IPS-15b (cell line): ENCODE measurements around the gene CD1C.
"Not testable (repeated sequence)": the region's sequence is repeated elsewhere in the genome, so short reads cannot be mapped to it uniquely, and the experiment has no call there.

Source experiments
- H3K27me3 ChIP-seq: one replicate; pipeline ENCODE4 v1.6.1; 2013; ENCODE audit warnings: low read length; ENCODE audit not compliant: control insufficient read depth, insufficient read depth
- H3K36me3 ChIP-seq: one replicate; pipeline ENCODE4 v1.6.1; 2013; ENCODE audit warnings: low read length; ENCODE audit not compliant: control insufficient read depth, insufficient read depth
- H3K4me1 ChIP-seq: one replicate; pipeline ENCODE4 v1.6.1; 2013; ENCODE audit warnings: mild to moderate bottlenecking, low read length; ENCODE audit not compliant: control insufficient read depth, insufficient read depth
- H3K4me3 ChIP-seq: one replicate; pipeline ENCODE4 v1.5.1; 2013; ENCODE audit warnings: low read depth, low read length
- H3K9ac ChIP-seq: one replicate; pipeline ENCODE4 v1.6.1; 2013; ENCODE audit warnings: low read depth, mild to moderate bottlenecking, low read length
- H3K9me3 ChIP-seq: one replicate; pipeline ENCODE4 v1.6.1; 2013; ENCODE audit warnings: mild to moderate bottlenecking, low read length; ENCODE audit not compliant: control insufficient read depth, insufficient read depth

Gene CD1C

GRCh38 chr1:158329300-158329699 is 39.6 kb downstream of the CD1C start:
- Histone ChIP-seq H3K4me3 (no peak overlapping the region), H3K9me3 (no peaks in the 10 kb centered on the region), H3K9ac (no peak overlapping the region), H3K4me1 (no peaks in the 10 kb centered on the region), H3K36me3 (no peaks in the 10 kb centered on the region), H3K27me3 (no peaks in the 10 kb centered on the region)

GRCh38 chr1:158329733-158330132 is 40.0 kb downstream of the CD1C start:
- Histone ChIP-seq H3K36me3 (no peaks in the 10 kb centered on the region), H3K9me3 (no peaks in the 10 kb centered on the region), H3K9ac (no peak overlapping the region), H3K27me3 (no peaks in the 10 kb centered on the region), H3K4me3 (no peak overlapping the region), H3K4me1 (no peaks in the 10 kb centered on the region)

- no peaks in the 10 kb centered on the region for H3K4me1 ChIP-seq
- no peaks in the 10 kb centered on the region for H3K36me3 ChIP-seq
- H3K9me3 ChIP-seq, result no peaks in the 10 kb centered on the region
- no peaks in the 10 kb centered on the region for H3K27me3 ChIP-seq
- no peak overlapping the region for H3K4me3 ChIP-seq
- no peak overlapping the region for H3K9ac ChIP-seq
These were observed 40.8 kb downstream of the CD1C start for GRCh38 chr1:158330391-158331105.

- Histone ChIP-seq H3K9me3 (no peaks in the 10 kb centered on the region), H3K9ac (no peak overlapping the region), H3K4me3 (no peak overlapping the region), H3K36me3 (no peaks in the 10 kb centered on the region), H3K27me3 (no peaks in the 10 kb centered on the region), H3K4me1 (no peaks in the 10 kb centered on the region)
These were observed 41.3 kb downstream of the CD1C start for GRCh38 chr1:158331106-158331425.

- Histone ChIP-seq H3K27me3 (no peaks in the 10 kb centered on the region), H3K4me3 (no peak within 1 kb of the TSS), H3K9ac (no peak within 1 kb of the TSS), H3K4me1 (no peaks in the 10 kb centered on the region), H3K36me3 (no peaks in the 10 kb centered on the region), H3K9me3 (no peaks in the 10 kb centered on the region)
These were observed 41.9 kb downstream of the CD1C start, which contains the start of gene CD1B for GRCh38 chr1:158331481-158332150. Gene CD1B, minus strand, starts transcription at chr1:158331531. Its CDS starts 108 bp downstream, at chr1:158331423.

GRCh38 chr1:158333405-158334155 is 43.9 kb downstream of the CD1C start:
- Histone ChIP-seq H3K27me3 (no peaks in the 10 kb centered on the region), H3K9me3 (no peaks in the 10 kb centered on the region), H3K9ac (no peak overlapping the region), H3K4me1 (no peaks in the 10 kb centered on the region), H3K4me3 (no peak overlapping the region), H3K36me3 (no peaks in the 10 kb centered on the region)

GRCh38 chr1:158334526-158335212 is 44.9 kb downstream of the CD1C start:
- Histone ChIP-seq H3K4me3 (no peak overlapping the region), H3K4me1 (no peaks in the 10 kb centered on the region), H3K36me3 (no peaks in the 10 kb centered on the region), H3K27me3 (no peaks in the 10 kb centered on the region), H3K9ac (no peak overlapping the region), H3K9me3 (no peaks in the 10 kb centered on the region)

- Histone ChIP-seq H3K27me3 (no peaks in the 10 kb centered on the region), H3K4me3 (no peak overlapping the region), H3K4me1 (no peaks in the 10 kb centered on the region), H3K36me3 (no peaks in the 10 kb centered on the region), H3K9me3 (no peaks in the 10 kb centered on the region), H3K9ac (no peak overlapping the region)
These were observed 45.5 kb downstream of the CD1C start for GRCh38 chr1:158335213-158335532.

GRCh38 chr1:158336413-158336812 is 46.7 kb downstream of the CD1C start:
- H3K36me3 ChIP-seq, H3K27me3 ChIP-seq, H3K4me3 ChIP-seq, H3K4me1 ChIP-seq, H3K9ac ChIP-seq, H3K9me3 ChIP-seq: not testable (repeated sequence)
